SU-DHL-6 (cell line): ENCODE measurements around the gene CRHR2.

Experiments
- H2AFZ ChIP-seq: fragments of 200-600 bp; sonication (generic); 2 replicates; pipeline ENCODE4 v1.6.1; 2014; ENCODE audit warnings: low read depth, mild to moderate bottlenecking, moderate library complexity, mixed read lengths, antibody characterized with exemption, low read length; ENCODE audit not compliant: severe bottlenecking
- H3F3A ChIP-seq: fragments of 200-600 bp; shearing (Covaris generic); 2 replicates; pipeline ENCODE4 v1.6.0; 2016; ENCODE audit warnings: antibody characterized with exemption, mild to moderate bottlenecking; ENCODE audit not compliant: insufficient read depth
- H3K27ac ChIP-seq: fragments of 200-600 bp; sonication (generic); 2 replicates; pipeline ENCODE4 v1.5.1; 2016; ENCODE audit warnings: low read depth, mild to moderate bottlenecking, low read length, moderate library complexity, mixed read lengths
- H3K27me3 ChIP-seq: fragments of 200-600 bp; sonication (generic), shearing (Covaris generic); 2 replicates; pipeline ENCODE4 v1.6.0; 2014; ENCODE audit warnings: mild to moderate bottlenecking, low read length
- H3K36me3 ChIP-seq: fragments of 200-600 bp; sonication (generic); 2 replicates; pipeline ENCODE4 v1.6.1; 2014; ENCODE audit warnings: mild to moderate bottlenecking, low read length, mixed read lengths
- H3K4me2 ChIP-seq: fragments of 300-600, 200-600 bp; shearing (Covaris generic), sonication (generic); 2 replicates; pipeline ENCODE4 v1.6.0; 2014; ENCODE audit warnings: low read length, low read depth, mild to moderate bottlenecking; ENCODE audit not compliant: poor library complexity, severe bottlenecking
- H3K4me3 ChIP-seq: fragments of 200-600 bp; sonication (generic); 2 replicates; pipeline ENCODE4 v1.5.1; 2014; ENCODE audit warnings: antibody characterized with exemption, low read length, mild to moderate bottlenecking, mixed read lengths; ENCODE audit not compliant: insufficient read depth, poor library complexity, severe bottlenecking
- H3K79me2 ChIP-seq: fragments of 200-600 bp; sonication (generic); 2 replicates; pipeline ENCODE4 v1.6.1; 2014; ENCODE audit warnings: mild to moderate bottlenecking, low read length, moderate library complexity; ENCODE audit not compliant: insufficient read depth
- H3K9ac ChIP-seq: fragments of 200-600 bp; sonication (generic); 2 replicates; pipeline ENCODE4 v1.7.0; 2014; ENCODE audit warnings: mild to moderate bottlenecking, low read length
- H3K9me2 ChIP-seq: fragments of 200-600 bp; sonication (generic); replicated peaks from 2 replicates; pipeline ENCODE4 v1.6.1; 2014; ENCODE audit warnings: low read length; ENCODE audit not compliant: insufficient read depth
- H3K9me3 ChIP-seq: fragments of 200-600 bp; sonication (generic); 2 replicates; pipeline ENCODE4 v1.6.1; 2014; ENCODE audit warnings: low read length, mixed read lengths; ENCODE audit not compliant: insufficient read depth
- H4K20me1 ChIP-seq: fragments of 200-600 bp; sonication (generic); 2 replicates; pipeline ENCODE4 v1.6.1; 2014; ENCODE audit warnings: low read depth, mild to moderate bottlenecking, antibody characterized with exemption, low read length, moderate library complexity, mixed read lengths
- EZH2phosphoT487 ChIP-seq: fragments of 200-600 bp; sonication (generic), shearing (Covaris generic); conservative IDR thresholded peaks from 2 replicates; pipeline ENCODE4 v1.6.1; 2018; ENCODE audit warnings: mild to moderate bottlenecking, antibody characterized with exemption, low read length, moderate library complexity, mixed read lengths
- TF ChIP-seq, protein P1 (sequence below): fragments of 200-600 bp; sonication (generic); IDR thresholded peaks from one replicate; pipeline ENCODE4 v1.5.1; 2017; ENCODE audit warnings: antibody characterized with exemption, mild to moderate bottlenecking, low read length, moderate library complexity; ENCODE audit not compliant: insufficient read depth, poor library complexity, severe bottlenecking

CRHR2 gene

DNA sequence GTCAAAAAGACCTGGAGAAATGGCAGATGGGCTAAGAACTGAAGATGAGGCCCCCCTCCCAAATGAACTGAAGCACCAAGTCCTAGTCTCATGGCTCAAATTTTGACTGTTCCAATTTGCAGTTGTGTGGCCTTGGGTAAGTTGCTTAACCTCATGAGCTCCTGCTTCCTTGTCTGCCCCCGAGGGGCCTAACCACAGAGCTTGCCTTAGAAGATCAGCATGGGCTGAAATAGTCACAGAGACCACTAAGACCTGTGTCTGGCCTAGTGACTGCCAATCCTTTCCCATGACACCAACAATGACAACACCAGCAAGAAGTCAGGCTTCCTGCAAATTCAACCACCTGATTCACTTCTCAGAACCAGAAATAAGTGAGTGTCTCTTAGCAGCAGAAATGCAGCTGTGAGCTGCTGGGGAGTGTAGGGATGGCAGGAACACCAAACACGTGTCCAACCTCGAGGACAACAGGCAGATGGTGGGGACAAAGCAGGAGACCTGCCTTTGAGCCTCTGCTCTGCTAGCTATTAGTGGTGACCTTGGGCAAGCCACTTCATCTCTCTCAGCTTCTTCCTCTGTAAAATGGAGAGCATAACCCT lies 23.7 kb downstream of the CRHR2 start:
- TF ChIP-seq, protein P1, sequence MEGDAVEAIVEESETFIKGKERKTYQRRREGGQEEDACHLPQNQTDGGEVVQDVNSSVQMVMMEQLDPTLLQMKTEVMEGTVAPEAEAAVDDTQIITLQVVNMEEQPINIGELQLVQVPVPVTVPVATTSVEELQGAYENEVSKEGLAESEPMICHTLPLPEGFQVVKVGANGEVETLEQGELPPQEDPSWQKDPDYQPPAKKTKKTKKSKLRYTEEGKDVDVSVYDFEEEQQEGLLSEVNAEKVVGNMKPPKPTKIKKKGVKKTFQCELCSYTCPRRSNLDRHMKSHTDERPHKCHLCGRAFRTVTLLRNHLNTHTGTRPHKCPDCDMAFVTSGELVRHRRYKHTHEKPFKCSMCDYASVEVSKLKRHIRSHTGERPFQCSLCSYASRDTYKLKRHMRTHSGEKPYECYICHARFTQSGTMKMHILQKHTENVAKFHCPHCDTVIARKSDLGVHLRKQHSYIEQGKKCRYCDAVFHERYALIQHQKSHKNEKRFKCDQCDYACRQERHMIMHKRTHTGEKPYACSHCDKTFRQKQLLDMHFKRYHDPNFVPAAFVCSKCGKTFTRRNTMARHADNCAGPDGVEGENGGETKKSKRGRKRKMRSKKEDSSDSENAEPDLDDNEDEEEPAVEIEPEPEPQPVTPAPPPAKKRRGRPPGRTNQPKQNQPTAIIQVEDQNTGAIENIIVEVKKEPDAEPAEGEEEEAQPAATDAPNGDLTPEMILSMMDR, result no peak
- no peak for TF ChIP-seq EZH2phosphoT487
- Histone ChIP-seq H3K9me3 (no peaks in the 10 kb centered on the region), H3K4me3 (no peak overlapping the region), H3K79me2 (no peaks in the 10 kb centered on the region), H3K27me3 (no peaks in the 10 kb centered on the region), H2AFZ (no peak overlapping the region), H4K20me1 (no peaks in the 10 kb centered on the region), H3K9me2 (no peaks in the 10 kb centered on the region), H3K27ac (no peak overlapping the region), H3F3A (no peaks in the 10 kb centered on the region), H3K9ac (no peak overlapping the region), H3K4me2 (no peak overlapping the region), H3K36me3 (no peaks in the 10 kb centered on the region)

DNA sequence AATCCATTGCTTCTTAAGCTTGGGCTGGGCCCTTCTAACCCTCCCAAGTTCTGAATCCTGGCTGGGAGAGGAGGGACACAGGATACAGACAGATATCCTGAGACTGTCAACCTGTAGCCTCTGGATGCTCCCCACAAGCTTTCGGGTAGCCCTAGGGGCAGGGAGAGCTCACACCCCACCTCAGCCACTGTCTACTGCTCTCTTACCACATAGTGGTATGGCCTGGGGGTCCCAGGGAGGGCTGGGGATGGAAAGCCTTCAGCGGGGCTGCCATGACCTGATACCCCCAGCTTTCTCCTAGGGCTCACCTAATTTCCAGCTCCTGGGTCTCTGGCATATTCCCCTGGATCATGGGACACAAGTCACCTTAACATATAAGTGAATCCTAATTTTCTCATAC lies 25.1 kb downstream of the CRHR2 start:
- no peaks in the 10 kb centered on the region for H3K9me2 ChIP-seq
- H4K20me1 ChIP-seq, result no peaks in the 10 kb centered on the region
- no peak overlapping the region for H3K4me2 ChIP-seq
- no peaks in the 10 kb centered on the region for H3K9me3 ChIP-seq
- H3K27ac ChIP-seq, result no peak overlapping the region
- TF ChIP-seq EZH2phosphoT487, result no peak
- TF ChIP-seq, protein P1, result no peak
- H3K36me3 ChIP-seq, result no peaks in the 10 kb centered on the region
- no peaks in the 10 kb centered on the region for H3K79me2 ChIP-seq
- no peaks in the 10 kb centered on the region for H3F3A ChIP-seq
- no peak overlapping the region for H3K4me3 ChIP-seq
- H2AFZ ChIP-seq, result no peak overlapping the region
- H3K27me3 ChIP-seq, result no peaks in the 10 kb centered on the region
- no peak overlapping the region for H3K9ac ChIP-seq

DNA sequence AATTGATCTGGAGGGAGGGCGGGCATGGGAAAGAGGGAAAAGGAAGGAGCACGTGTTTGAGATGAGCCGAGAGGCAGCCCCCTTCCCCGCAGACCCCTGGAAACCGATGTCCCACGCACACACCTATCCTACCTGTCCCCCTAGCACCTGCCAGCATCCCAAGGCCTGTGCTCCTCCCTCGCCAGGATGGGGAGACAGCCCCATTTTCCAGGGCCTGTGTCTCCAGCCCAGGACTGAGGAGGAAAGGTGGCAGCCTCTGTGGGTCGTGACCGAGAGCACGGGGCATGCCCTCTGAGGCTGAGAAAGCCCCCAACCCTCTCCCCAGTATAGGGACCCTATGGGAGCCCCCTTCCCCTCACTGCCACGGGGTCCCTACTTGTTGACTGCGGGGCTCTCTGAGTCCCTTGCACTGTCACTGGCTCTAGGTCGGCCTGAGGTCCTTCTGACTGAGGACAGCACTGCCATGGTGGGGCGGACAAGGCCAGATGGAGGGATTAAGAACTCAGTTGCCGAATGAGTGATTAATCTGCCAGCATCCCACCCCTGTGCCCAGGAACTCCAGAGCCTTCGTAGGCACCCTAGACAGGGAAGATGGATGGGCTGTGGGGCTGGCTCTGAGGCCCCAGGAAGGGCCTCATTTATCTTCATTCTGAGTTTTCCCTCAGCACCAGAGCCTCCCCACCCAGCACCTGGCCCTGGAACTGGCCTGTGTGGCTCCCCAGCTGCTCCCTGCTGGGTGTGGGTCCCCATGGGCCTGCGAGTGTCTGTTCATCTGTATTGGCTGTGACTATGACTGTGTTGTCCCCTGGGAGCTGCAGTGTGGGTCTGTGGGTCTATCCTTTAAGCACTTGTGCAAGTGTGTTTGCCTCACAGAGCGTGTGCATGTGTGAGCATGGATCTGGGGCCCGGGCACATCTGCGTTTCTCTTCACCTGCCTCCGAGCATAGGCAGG lies 26.0 kb downstream of the CRHR2 start:
- no peaks in the 10 kb centered on the region for H3K27me3 ChIP-seq
- no peak overlapping the region for H3K27ac ChIP-seq
- no peaks in the 10 kb centered on the region for H3K79me2 ChIP-seq
- H3K9me3 ChIP-seq, result no peaks in the 10 kb centered on the region
- H3K36me3 ChIP-seq, result no peaks in the 10 kb centered on the region
- TF ChIP-seq EZH2phosphoT487, result no peak
- TF ChIP-seq, protein P1, result no peak
- H3K4me3 ChIP-seq, result no peak overlapping the region
- no peak overlapping the region for H3K4me2 ChIP-seq
- H3K9me2 ChIP-seq, result no peaks in the 10 kb centered on the region
- H2AFZ ChIP-seq, result no peak overlapping the region
- H3K9ac ChIP-seq, result no peak overlapping the region
- no peaks in the 10 kb centered on the region for H4K20me1 ChIP-seq
- no peaks in the 10 kb centered on the region for H3F3A ChIP-seq
